ENCODE measurements around the gene HSPB7. TPM values are rescaled to one million over a fixed set of nuclear protein-coding genes. Genes with fewer than 3 reads are reported as not detected.
A peak's percentile ranks its signal among the peaks of the same experiment; 100 is the strongest.

HSPB7 gene
- total RNA-seq, 1 donor from 2014 or later: 191 TPM

DNA sequence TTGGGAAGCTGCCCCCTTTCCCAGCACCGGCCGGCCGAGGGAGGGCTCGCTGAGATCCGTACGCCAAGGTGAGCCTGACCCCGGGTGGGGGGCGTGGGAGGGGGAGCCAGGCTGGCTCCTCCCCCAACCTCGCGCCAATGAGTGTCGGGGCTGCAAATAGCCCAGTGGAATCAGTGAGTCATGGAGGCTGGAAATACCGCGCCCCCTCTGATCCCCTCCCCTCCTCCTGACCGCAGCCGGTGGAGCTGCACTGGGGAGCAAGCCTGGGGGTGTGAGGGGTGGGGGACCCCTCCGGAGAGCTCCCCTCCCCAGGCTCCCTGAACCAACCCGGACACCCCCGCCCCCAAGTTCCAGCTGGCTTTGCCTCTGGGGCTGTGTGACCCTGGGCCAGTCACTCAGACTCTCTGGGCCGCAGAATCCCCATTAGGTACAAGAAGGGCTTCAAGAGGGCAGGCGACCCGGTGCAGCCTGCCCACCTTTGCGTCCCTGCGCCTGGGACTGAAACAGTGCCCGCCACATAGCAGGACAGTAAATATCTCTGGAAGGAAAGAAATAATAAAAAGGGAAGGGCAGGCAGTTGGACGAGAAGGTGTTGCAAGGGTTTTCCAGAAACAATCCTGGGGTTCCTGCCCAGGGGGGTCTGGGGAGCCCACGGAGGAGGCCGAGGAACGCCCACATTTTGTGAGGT is 4.5 kb downstream of the HSPB7 start:
- Histone ChIP-seq H3K27me3 (no peaks in the 10 kb centered on the region), H3K27ac (peak overlapping the region; percentile 95 to 98), H3K9me3 (no peaks in the 10 kb centered on the region), H3K36me3 (peaks cover 0 to 4% of the 10 kb centered on the region in 2 donors), H3K4me1 (peaks cover 15 to 41% of the 10 kb centered on the region in 2 donors), H3K4me3 (peak overlapping the region; percentile 54 to 74)
- TF ChIP-seq, protein P1, sequence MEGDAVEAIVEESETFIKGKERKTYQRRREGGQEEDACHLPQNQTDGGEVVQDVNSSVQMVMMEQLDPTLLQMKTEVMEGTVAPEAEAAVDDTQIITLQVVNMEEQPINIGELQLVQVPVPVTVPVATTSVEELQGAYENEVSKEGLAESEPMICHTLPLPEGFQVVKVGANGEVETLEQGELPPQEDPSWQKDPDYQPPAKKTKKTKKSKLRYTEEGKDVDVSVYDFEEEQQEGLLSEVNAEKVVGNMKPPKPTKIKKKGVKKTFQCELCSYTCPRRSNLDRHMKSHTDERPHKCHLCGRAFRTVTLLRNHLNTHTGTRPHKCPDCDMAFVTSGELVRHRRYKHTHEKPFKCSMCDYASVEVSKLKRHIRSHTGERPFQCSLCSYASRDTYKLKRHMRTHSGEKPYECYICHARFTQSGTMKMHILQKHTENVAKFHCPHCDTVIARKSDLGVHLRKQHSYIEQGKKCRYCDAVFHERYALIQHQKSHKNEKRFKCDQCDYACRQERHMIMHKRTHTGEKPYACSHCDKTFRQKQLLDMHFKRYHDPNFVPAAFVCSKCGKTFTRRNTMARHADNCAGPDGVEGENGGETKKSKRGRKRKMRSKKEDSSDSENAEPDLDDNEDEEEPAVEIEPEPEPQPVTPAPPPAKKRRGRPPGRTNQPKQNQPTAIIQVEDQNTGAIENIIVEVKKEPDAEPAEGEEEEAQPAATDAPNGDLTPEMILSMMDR (IDR thresholded peaks at IDR 0.05): no peak
- peak; percentile 55 to 93 for DNase-seq (ENCODE audit: low spot score in 2 of 2)
- intact Hi-C loops (cut with DNase I): loop anchor here (5.0 kb wide), 1 partner anchor 354 kb away; the partner anchor contains the start of gene SZRD1

- peak overlapping the region; percentile 95 to 98 for H3K27ac ChIP-seq
- intact Hi-C loops (cut with DNase I): loop anchor here (5.0 kb wide), 1 partner anchor 355 kb away; the partner anchor contains the start of gene SZRD1
- H3K9me3 ChIP-seq: no peaks in the 10 kb centered on the region
- H3K4me3 ChIP-seq: peak overlapping the region; percentile 54 to 74
- TF ChIP-seq, protein P1 (IDR thresholded peaks at IDR 0.05): no peak
- peaks cover 0 to 4% of the 10 kb centered on the region in 2 donors for H3K36me3 ChIP-seq
- H3K4me1 ChIP-seq: peaks cover 15 to 38% of the 10 kb centered on the region in 2 donors
- no peaks in the 10 kb centered on the region for H3K27me3 ChIP-seq
- DNase-seq (ENCODE audit: low spot score in 2 of 2): peak; percentile 73 to 93
Observed at GRCh38 chr1:16012590-16013219, 5.1 kb downstream of the HSPB7 start.

- peaks cover 0 to 4% of the 10 kb centered on the region in 2 donors for H3K36me3 ChIP-seq
- H3K4me3 ChIP-seq: peak overlapping the region in 1 of 2 donors; percentile 74
- TF ChIP-seq, protein P1 (IDR thresholded peaks at IDR 0.05): no peak
- peak overlapping the region; percentile 95 to 98 for H3K27ac ChIP-seq
- peaks cover 15 to 38% of the 10 kb centered on the region in 2 donors for H3K4me1 ChIP-seq
- no peaks in the 10 kb centered on the region for H3K9me3 ChIP-seq
- no peaks in the 10 kb centered on the region for H3K27me3 ChIP-seq
- intact Hi-C loops (cut with DNase I): loop anchor here (5.0 kb wide), 1 partner anchor 355 kb away; the partner anchor contains the start of gene SZRD1
- DNase-seq (ENCODE audit: low spot score in 2 of 2): no peak
Observed at GRCh38 chr1:16011936-16012589, 5.8 kb downstream of the HSPB7 start.

- Histone ChIP-seq H3K4me1 (peaks cover 15 to 35% of the 10 kb centered on the region in 2 donors), H3K36me3 (no peaks in the 10 kb centered on the region), H3K27ac (no peak overlapping the region), H3K4me3 (no peak overlapping the region), H3K27me3 (no peaks in the 10 kb centered on the region), H3K9me3 (no peaks in the 10 kb centered on the region)
- DNase-seq (ENCODE audit: low spot score in 2 of 2): no peak
- intact Hi-C loops (cut with DNase I): loop anchor here (5.0 kb wide), 1 partner anchor 356 kb away; the partner anchor contains the start of gene SZRD1
- TF ChIP-seq, protein P1 (IDR thresholded peaks at IDR 0.05): no peak
Observed at GRCh38 chr1:16010837-16011236, 7.0 kb downstream of the HSPB7 start.

DNA sequence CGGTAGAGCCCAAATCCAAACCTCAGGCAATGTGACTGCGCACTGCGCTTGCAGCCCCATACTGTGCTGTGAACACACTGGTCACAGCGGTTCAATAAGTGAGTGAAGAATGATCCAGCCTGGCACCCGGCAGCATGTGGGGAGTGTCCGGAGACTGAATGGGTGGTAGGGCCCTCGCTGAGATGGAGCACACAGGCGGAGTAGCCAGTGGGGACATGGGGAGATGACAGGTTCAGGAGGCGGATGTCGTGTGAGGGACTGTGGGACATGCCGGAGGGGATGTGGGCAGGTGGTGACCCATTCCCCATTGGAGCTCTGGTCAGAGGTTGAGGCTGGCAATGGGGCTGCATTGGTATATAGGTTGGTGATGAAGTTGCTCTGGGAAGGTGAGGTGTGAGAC is 8.2 kb downstream of the HSPB7 start:
- Histone ChIP-seq H3K27ac (no peak overlapping the region), H3K27me3 (no peaks in the 10 kb centered on the region), H3K4me1 (peaks cover 14 to 23% of the 10 kb centered on the region in 2 donors), H3K4me3 (no peak overlapping the region), H3K9me3 (no peaks in the 10 kb centered on the region), H3K36me3 (no peaks in the 10 kb centered on the region)
- DNase-seq (ENCODE audit: low spot score in 2 of 2): no peak
- TF ChIP-seq, protein P1 (IDR thresholded peaks at IDR 0.05): no peak
- intact Hi-C loops (cut with DNase I): loop anchor here (1.0 to 5.0 kb wide), 3 partner anchors 23 to 358 kb away; partner anchors contain the start of gene SZRD1
